HepG2 (cell line): ENCODE measurements around the gene SLC9A9. TPM values are rescaled to one million over a fixed set of nuclear protein-coding genes. Genes with fewer than 3 reads are reported as not detected.

ENCODE experiments used
- E2F2 ChIP-seq: sonication (generic); formaldehyde crosslinking; IDR thresholded peaks from 2 replicates; pipeline ENCODE4 v1.4.0; 2020; ENCODE audit warnings: missing genetic modification reagents, borderline replicate concordance
- GMEB2 ChIP-seq: IDR thresholded peaks from 2 replicates; pipeline ENCODE4 v1.6.1; 2016; ENCODE audit warnings: missing biosample characterization, missing genetic modification reagents, low read depth
- PRDM4 ChIP-seq: sonication (generic); formaldehyde crosslinking; IDR thresholded peaks from 2 replicates; pipeline ENCODE4 v1.9.0; 2021; ENCODE audit warnings: missing genetic modification reagents, borderline replicate concordance
- TFE3 ChIP-seq: IDR thresholded peaks from 2 replicates; pipeline ENCODE4 v1.6.1; 2016
- ZBTB44 ChIP-seq: sonication (generic); formaldehyde crosslinking; IDR thresholded peaks from 2 replicates; pipeline ENCODE4 v1.4.0; 2020; ENCODE audit warnings: missing genetic modification reagents
- ZC3H13 ChIP-seq: sonication (generic); formaldehyde crosslinking; IDR thresholded peaks from 2 replicates; pipeline ENCODE4 v1.8.1; 2023; ENCODE audit warnings: mild to moderate bottlenecking, missing genetic modification reagents, moderate library complexity
- ZNF282 ChIP-seq: fragments of 450-650 bp; IDR thresholded peaks from 2 replicates; pipeline ENCODE4 v1.6.1; 2018; ENCODE audit not compliant: partially characterized antibody
- ZNF543 ChIP-seq: sonication (generic); formaldehyde crosslinking; IDR thresholded peaks from 2 replicates; pipeline ENCODE4 v1.4.0; 2020; ENCODE audit warnings: mild to moderate bottlenecking, missing genetic modification reagents
- ZNF780A ChIP-seq: sonication (generic); formaldehyde crosslinking; IDR thresholded peaks from 2 replicates; pipeline ENCODE4 v1.8.0; 2022; ENCODE audit warnings: mild to moderate bottlenecking, missing genetic modification reagents, moderate library complexity
- polyA plus RNA-seq, 8 experiments: library from polyadenylated mRNA; depleted of rRNA in 3 of 8; stranded (reverse) in 7 of 8; unstranded in 1 of 8; fragments of >200 nt; fragmentation: Illumina TruSeq in 4 of 8; extraction: Trizol in 4 of 8; gene quantifications; 2 replicates each; pipeline versions ENCODE4 v1.2.1 to v1.2.3, GENCODE V29; 2011 to 2016; ENCODE audit warnings: low read depth in 4 of 8, missing spikeins in 1 of 8, mixed read lengths in 1 of 8; ENCODE audit not compliant: insufficient read depth in 1 of 8
- total RNA-seq, 5 experiments: library from RNA; depleted of rRNA; stranded (reverse); fragments of >200 nt; fragmentation: Illumina TruSeq; extraction: Trizol; gene quantifications; 2 replicates each; pipeline ENCODE4 v1.2.3, GENCODE V29; 2016; ENCODE audit warnings: low read depth in 1 of 5

The SLC9A9 gene
- total and polyA plus RNA-seq, 2 of the 13 experiments (the other 11 are each of a cell fraction or from before 2014, with no cell fraction given), result not detected

GRCh38 chr3:143786219-143787191 lies 61.8 kb downstream of the SLC9A9 start (continued):
- no peak for TF ChIP-seq E2F2 (CRISPR knock-in tag)
- no peak for TF ChIP-seq ZC3H13 (CRISPR knock-in tag)
- TF ChIP-seq ZNF282, result no peak
- TF ChIP-seq ZNF543 (CRISPR knock-in tag), result no peak
- TF ChIP-seq GMEB2, result no peak
- no peak for TF ChIP-seq ZBTB44 (CRISPR knock-in tag)
- no peak for TF ChIP-seq ZNF780A (CRISPR knock-in tag)
- no peak for TF ChIP-seq TFE3 (CRISPR knock-in tag)
- TF ChIP-seq PRDM4 (CRISPR knock-in tag), result no peak
